Measurements from ENCODE around the gene JMJD1C. TPM values are rescaled to one million over a fixed set of nuclear protein-coding genes. Genes with fewer than 3 reads are reported as not detected.
A peak's percentile ranks its signal among the peaks of the same experiment; 100 is the strongest.
"Not testable (repeated sequence)": the region's sequence is repeated elsewhere in the genome, so short reads cannot be mapped to it uniquely, and the experiment has no call there.

JMJD1C gene
- total and polyA plus RNA-seq, 10 of the 15 experiments (the other 5 are each of a cell fraction or from before 2014, with no cell fraction given), result 31.2 to 83.3 (median 49.5) TPM

DNA sequence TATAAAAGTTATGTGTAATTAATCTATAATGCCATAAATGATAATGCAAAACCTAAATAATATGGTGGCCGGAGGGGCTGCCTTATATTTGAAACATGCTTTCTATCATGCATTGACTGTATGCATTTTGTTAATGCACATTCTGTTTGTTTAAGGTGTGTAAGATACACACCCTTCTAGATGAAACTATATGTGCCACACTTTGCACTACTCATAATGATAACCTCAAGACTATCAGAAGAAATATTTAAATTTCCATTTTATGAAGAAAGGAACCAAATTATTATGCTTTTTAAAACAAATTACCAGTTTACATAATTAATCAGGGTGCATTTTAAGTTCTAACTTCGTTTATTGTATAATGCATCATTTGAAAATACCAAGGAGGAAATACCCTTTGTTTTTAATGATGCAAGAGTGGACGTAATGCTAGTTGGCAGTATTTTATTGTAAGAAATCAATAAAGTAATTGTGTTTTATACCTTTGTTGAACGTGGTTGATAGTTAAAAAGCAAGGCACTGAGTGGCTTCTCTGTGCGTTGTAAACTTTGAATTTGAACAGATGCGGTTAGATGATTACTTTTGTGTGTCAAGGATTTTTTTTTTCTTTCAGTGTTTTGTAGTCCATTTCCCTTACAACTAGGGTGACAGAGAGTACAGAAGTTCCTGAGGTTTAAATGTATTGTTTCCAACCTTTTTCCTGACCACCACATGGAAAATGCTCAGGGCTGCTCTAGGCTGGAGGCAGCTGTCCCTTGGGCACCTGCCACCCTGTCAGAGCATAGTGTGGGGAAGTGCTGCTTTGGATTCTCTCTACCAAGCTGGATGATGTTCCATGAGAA lies 311.0 kb downstream of the JMJD1C start:
- BruUV-seq (replicated peaks), result TSS peak; percentile 42
- Histone ChIP-seq H2AFZ (ENCODE audit: control insufficient read depth, low read depth, low read length) (no peak overlapping the region), H3K4me3 (no peak overlapping the region), H3K79me2 (ENCODE audit: control insufficient read depth, insufficient read depth, low read length) (no peaks in the 10 kb centered on the region; the same call in 1 of the 2 replicates), H3K4me1 (ENCODE audit: control insufficient read depth, insufficient read depth, low read length) (peaks cover 3% of the 10 kb centered on the region; the same call in 1 of the 2 replicates), H3K36me3 (ENCODE audit: control insufficient read depth in 2 of 2, insufficient read depth in 2 of 2, low read length in 1 of 2) (peaks cover 3 to 8% of the 10 kb centered on the region in 2 experiments; a peak in 3 of 4 replicates), H4K20me1 (ENCODE audit: control insufficient read depth, insufficient read depth) (no peaks in the 10 kb centered on the region), H3K4me2 (ENCODE audit: control insufficient read depth, insufficient read depth) (no peak overlapping the region), H3K9me3 (replicated peaks; ENCODE audit: control insufficient read depth, insufficient read depth, low read length) (no peaks in the 10 kb centered on the region), H3K27me3 (replicated peaks in 1 of 2; ENCODE audit: control insufficient read depth in 2 of 2, insufficient read depth in 2 of 2, low read length in 1 of 2) (no peaks in the 10 kb centered on the region), H3K27ac (ENCODE audit: control insufficient read depth, insufficient read depth) (no peak overlapping the region), H3K9ac (ENCODE audit: control insufficient read depth, insufficient read depth, low read length) (no peak overlapping the region)
- no peak for ATAC-seq
- SMC1A ChIA-PET (ENCODE audit: uncharacterized antibody, unreplicated experiment), result interaction anchor here (0.6 to 6.9 kb wide), 9 partner anchors 9 to 715 kb away, joined by 3 to 103 read pairs (median 4); no protein-coding TSS in a partner anchor
- POLR2A ChIA-PET, result no interaction called here
- WGBS (ENCODE audit: insufficient coverage, insufficient replicate concordance, low lambda C conversion rate, missing lambda C conversion rate), result 73% methylated on average over 6 of the region's 6 CpGs
- CTCF ChIA-PET, result interaction anchor here (1.2 to 17.6 kb wide), 5 partner anchors 10 to 565 kb away, joined by 3 to 521 read pairs (median 57); no protein-coding TSS in a partner anchor
- FAIRE-seq, result no peak
- DNase-seq (ENCODE audit: low read depth, low spot score), result no peak
- TF ChIP-seq MYC (IDR thresholded peaks at IDR 0.05; ENCODE audit: insufficient read depth, insufficient read length, insufficient replicate concordance, low read length, severe bottlenecking), result no peak
- in situ Hi-C loops (cut with MboI), result loop anchor here (5.0 kb wide), 2 partner anchors 557 to 568 kb away; no protein-coding TSS in a partner anchor
- intact Hi-C loops (cut with micrococcal nuclease; ENCODE audit: unreplicated experiment), result loop anchor here (5.0 to 10.0 kb wide), 5 partner anchors 152 to 890 kb away; partner anchors contain the start of genes EGR2 and RTKN2
- RAD21 ChIA-PET (ENCODE audit: unreplicated experiment), result interaction anchor here (3.5 to 4.5 kb wide), 2 partner anchors 566 to 717 kb away, joined by 26 to 30 read pairs; no protein-coding TSS in a partner anchor

DNA sequence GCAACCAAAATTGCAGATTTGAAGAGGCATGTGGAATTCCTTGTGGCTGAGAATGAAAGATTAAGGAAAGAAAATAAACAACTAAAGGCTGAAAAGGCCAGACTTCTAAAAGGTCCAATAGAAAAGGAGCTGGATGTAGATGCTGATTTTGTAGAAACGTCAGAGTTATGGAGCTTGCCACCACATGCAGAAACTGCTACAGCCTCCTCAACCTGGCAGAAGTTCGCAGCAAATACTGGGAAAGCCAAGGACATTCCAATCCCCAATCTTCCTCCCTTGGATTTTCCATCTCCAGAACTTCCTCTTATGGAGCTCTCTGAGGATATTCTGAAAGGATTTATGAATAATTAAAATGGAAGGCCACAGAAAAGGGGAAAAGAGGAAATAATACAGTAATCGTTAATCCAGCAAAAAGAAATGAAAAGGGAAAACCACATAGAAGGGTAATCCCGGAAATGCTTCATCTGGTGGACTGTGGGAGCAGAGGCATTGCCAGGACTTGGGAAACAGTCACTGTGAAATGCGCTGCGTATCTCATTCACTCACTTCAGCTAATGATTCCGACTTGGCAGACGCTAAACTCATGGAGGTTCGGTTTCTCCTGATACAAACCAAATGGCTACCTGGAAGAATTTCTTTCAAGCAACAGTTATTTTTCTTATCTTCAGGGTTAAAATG lies 311.8 kb downstream of the JMJD1C start:
- H2AFZ ChIP-seq (ENCODE audit: control insufficient read depth, low read depth, low read length); H3K27ac ChIP-seq (ENCODE audit: control insufficient read depth, insufficient read depth); H4K20me1 ChIP-seq (ENCODE audit: control insufficient read depth, insufficient read depth); H3K79me2 ChIP-seq (ENCODE audit: control insufficient read depth, insufficient read depth, low read length); POLR2A ChIA-PET; BruUV-seq (replicated peaks); H3K4me1 ChIP-seq (ENCODE audit: control insufficient read depth, insufficient read depth, low read length); DNase-seq (ENCODE audit: low read depth, low spot score); RAD21 ChIA-PET (ENCODE audit: unreplicated experiment); ATAC-seq; H3K4me3 ChIP-seq; H3K9ac ChIP-seq (ENCODE audit: control insufficient read depth, insufficient read depth, low read length); FAIRE-seq; in situ Hi-C loops (cut with MboI); H3K36me3 ChIP-seq (ENCODE audit: control insufficient read depth in 2 of 2, insufficient read depth in 2 of 2, low read length in 1 of 2); H3K4me2 ChIP-seq (ENCODE audit: control insufficient read depth, insufficient read depth); H3K27me3 ChIP-seq (replicated peaks in 1 of 2; ENCODE audit: control insufficient read depth in 2 of 2, insufficient read depth in 2 of 2, low read length in 1 of 2); H3K9me3 ChIP-seq (replicated peaks; ENCODE audit: control insufficient read depth, insufficient read depth, low read length): not testable (repeated sequence)
- WGBS (ENCODE audit: insufficient coverage, insufficient replicate concordance, low lambda C conversion rate, missing lambda C conversion rate), result 96% methylated on average over 9 of the region's 9 CpGs
- intact Hi-C loops (cut with micrococcal nuclease; ENCODE audit: unreplicated experiment), result loop anchor here (10.0 kb wide), 2 partner anchors 299 to 889 kb away; partner anchors contain the start of gene RTKN2
- ChIA-PET SMC1A (ENCODE audit: uncharacterized antibody, unreplicated experiment) (interaction anchor here (0.6 to 1.0 kb wide), 3 partner anchors 540 to 835 kb away, joined by 3 to 4 read pairs (median 3); no protein-coding TSS in a partner anchor), CTCF (interaction anchor here (1.2 kb wide), 1 partner anchor 566 kb away, joined by 3 read pairs; no protein-coding TSS in a partner anchor)

All from GM12878 (cell line).